Caki2 (cell line): ENCODE data around the gene ITGA2B. TPM values are rescaled to one million over a fixed set of nuclear protein-coding genes. Genes with fewer than 3 reads are reported as not detected.

Experiments used
- DNase-seq: peaks from one replicate; pipeline ENCODE4 v3.0.0-alpha.2; 2015; ENCODE audit warnings: low read depth
- in situ Hi-C: cut with HindIII; loops from 2 replicates; pipeline ENCODE4 v1.10.0; 2016; ENCODE audit warnings: low sequenced_read_pairs, low pct_unique_long_range_greater_than_20kb, mixed read lengths
- total RNA-seq: library from RNA; depleted of rRNA; stranded (reverse); fragments of >200 nt; shearing (Covaris generic); gene quantifications from 2 replicates; pipeline ENCODE4 v1.2.3, GENCODE V29; 2014; ENCODE audit warnings: low replicate concordance; rRNA removed

Gene ITGA2B
- total RNA-seq, 1 experiment from 2014 or later = 3.3 TPM

DNA sequence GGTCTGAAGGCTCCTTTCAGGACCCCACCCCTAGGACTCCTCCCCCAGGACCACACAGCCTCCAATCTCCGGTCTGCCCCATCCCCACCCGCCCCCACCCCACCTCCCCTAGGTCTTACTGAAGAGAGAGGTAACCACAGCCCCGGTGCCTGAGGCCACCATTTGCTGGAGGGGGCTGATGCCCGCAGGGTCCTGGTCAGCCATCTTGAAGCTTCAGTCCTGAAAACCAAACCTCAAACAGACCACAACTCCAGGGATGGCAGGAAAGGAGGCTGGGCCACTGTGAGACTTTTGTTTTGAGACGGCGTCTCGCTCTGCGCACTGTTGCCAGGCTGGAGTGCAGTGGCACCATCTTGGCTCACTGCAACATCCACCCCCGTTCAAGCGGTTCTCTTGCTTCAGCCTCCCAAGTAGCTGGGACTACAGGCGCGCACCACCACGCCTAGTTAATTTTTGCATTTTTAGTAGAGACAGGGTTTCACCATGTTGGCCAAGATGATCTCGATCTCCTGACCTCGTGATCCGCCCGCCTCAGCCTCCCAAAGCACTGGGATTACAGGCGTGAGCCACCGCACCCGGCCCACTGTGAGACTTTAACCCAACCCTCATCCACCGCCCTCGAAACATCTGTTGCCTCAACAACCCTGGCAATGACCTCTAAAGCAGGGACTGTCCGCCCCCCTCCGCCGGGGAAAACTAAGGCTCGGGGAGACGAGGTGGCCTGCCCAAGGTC is 65.9 kb downstream of the ITGA2B start:
- in situ Hi-C loops = no loop called here
- no peak for DNase-seq

DNA sequence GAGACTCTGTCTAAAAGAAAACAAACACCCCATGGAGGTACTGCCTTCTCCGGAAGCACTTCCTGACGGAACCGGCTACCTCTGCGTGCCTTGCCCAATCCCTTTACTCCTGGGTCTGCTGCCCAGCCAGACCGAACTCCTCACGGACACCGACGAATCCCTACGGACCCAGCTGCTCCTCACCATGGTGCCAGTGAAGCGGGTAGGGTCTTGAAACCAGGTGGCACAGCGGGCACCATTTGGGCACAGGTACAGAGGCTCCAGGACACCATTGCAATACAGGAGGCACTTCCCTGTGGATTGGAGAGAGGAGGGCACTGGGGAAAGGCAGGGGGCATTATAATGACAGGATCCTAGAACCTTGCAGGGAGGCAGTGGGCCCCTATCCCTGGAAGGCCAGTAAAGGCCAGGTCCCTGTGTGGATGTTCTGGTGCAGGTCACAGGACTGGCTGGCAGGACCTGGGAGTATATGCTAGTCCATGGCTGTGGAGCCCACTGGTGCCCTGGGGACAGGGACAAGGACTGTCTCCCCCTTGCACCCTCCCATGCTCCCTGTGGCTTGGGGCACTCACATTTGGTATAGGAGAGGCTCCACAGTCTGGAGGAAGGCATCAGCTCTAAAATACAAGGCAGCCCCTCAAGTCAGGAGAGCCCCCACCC is 67.1 kb downstream of the ITGA2B start:
- in situ Hi-C loops = no loop called here
- no peak for DNase-seq

Other genes with a start within 250 kb of the ITGA2B start
- 3.0 and 5.7 TPM in 2 replicates for gene HROB, start 247.7 kb downstream of the ITGA2B start, total RNA-seq
- gene ASB16, start 218.9 kb downstream of the ITGA2B start, total RNA-seq = not detected in 2 replicates
- 37.5 and 66.0 TPM in 2 replicates for gene TMUB2, start 202.7 kb downstream of the ITGA2B start, total RNA-seq
- 19.9 and 28.8 TPM in 2 replicates for gene ATXN7L3, start 189.8 kb downstream of the ITGA2B start, total RNA-seq
- gene UBTF, start 170.0 kb downstream of the ITGA2B start, total RNA-seq = 64.1 and 68.7 TPM in 2 replicates
- gene SLC4A1, start 121.5 kb downstream of the ITGA2B start, total RNA-seq = not detected in 2 replicates
- gene RUNDC3A, start 81.0 kb downstream of the ITGA2B start, total RNA-seq = 2.2 TPM in 1 of 2 replicates, not detected in the other
- gene SLC25A39, start 64.8 kb downstream of the ITGA2B start, total RNA-seq = 223 and 249 TPM in 2 replicates
- gene GRN, start 44.3 kb downstream of the ITGA2B start, total RNA-seq = 454 and 543 TPM in 2 replicates
- gene FAM171A2, start 25.8 kb downstream of the ITGA2B start, total RNA-seq = 8.3 and 14.4 TPM in 2 replicates
- 8.6 and 11.3 TPM in 2 replicates for gene GPATCH8, start 113.8 kb upstream of the ITGA2B start, total RNA-seq
- gene FZD2, start 167.8 kb upstream of the ITGA2B start, total RNA-seq = 16.3 and 18.1 TPM in 2 replicates